Smooth muscle cell (in vitro differentiated cells): ENCODE data around the gene PDE4B. TPM values are rescaled to one million over a fixed set of nuclear protein-coding genes. Genes with fewer than 3 reads are reported as not detected.

Experiments used
- DNase-seq: peaks from one replicate; lab custom pipeline; 2025; ENCODE audit not compliant: unreplicated experiment; lab: John Stamatoyannopoulos, UW
- H2AFZ ChIP-seq: fragments of 200-600 bp; sonication (generic); 2 replicates; pipeline ENCODE4 v1.6.0; 2016; ENCODE audit warnings: antibody characterized with exemption, low read depth, mild to moderate bottlenecking
- H3F3A ChIP-seq: fragments of 200-600 bp; sonication (generic); 2 replicates; pipeline ENCODE4 v1.6.0; 2017; ENCODE audit warnings: antibody characterized with exemption, low read depth
- H3K27ac ChIP-seq: fragments of 200-600 bp; sonication (generic); 2 replicates; pipeline ENCODE4 v1.5.1; 2016; ENCODE audit warnings: low read depth, mild to moderate bottlenecking
- H3K27me3 ChIP-seq: fragments of 200-600 bp; sonication (generic); 2 replicates; pipeline ENCODE4 v1.6.1; 2016; ENCODE audit warnings: low read depth, mild to moderate bottlenecking
- H3K36me3 ChIP-seq: fragments of 200-600 bp; sonication (generic); 2 replicates; pipeline ENCODE4 v1.5.1; 2016; ENCODE audit warnings: low read depth
- H3K4me1 ChIP-seq: fragments of 200-600 bp; sonication (generic); 2 replicates; pipeline ENCODE4 v1.5.1; 2016; ENCODE audit warnings: low read depth
- H3K4me2 ChIP-seq: fragments of 200-600 bp; sonication (generic); 2 replicates; pipeline ENCODE4 v1.6.0; 2016; ENCODE audit warnings: mild to moderate bottlenecking
- H3K4me3 ChIP-seq: fragments of 200-600 bp; sonication (generic); 2 replicates; pipeline ENCODE4 v1.5.1; 2016; ENCODE audit warnings: mild to moderate bottlenecking
- H3K79me2 ChIP-seq: fragments of 200-600 bp; sonication (generic); 2 replicates; pipeline ENCODE4 v1.6.0; 2016; ENCODE audit warnings: low read depth, mild to moderate bottlenecking
- H3K9ac ChIP-seq: fragments of 200-600 bp; sonication (generic); 2 replicates; pipeline ENCODE4 v1.6.0; 2016; ENCODE audit warnings: low read depth
- H3K9me3 ChIP-seq: fragments of 200-600 bp; sonication (generic); replicated peaks from 2 replicates; pipeline ENCODE4 v1.5.1; 2016; ENCODE audit warnings: low read depth
- H4K20me1 ChIP-seq: fragments of 200-600 bp; sonication (generic); 2 replicates; pipeline ENCODE4 v1.6.0; 2016; ENCODE audit warnings: low read depth
- CTCF ChIP-seq: fragments of 200-600 bp; sonication (generic); IDR thresholded peaks from 2 replicates; pipeline ENCODE4 v1.5.1; 2017; ENCODE audit warnings: borderline replicate concordance, mild to moderate bottlenecking, antibody characterized with exemption; ENCODE audit not compliant: insufficient read depth, poor library complexity, severe bottlenecking
- WGBS: methylation state at CpG from one replicate; pipeline ENCODE4 v1.1.7; 2016; ENCODE audit warnings: low lambda C conversion rate; 5-methylcytosine and 5-hydroxymethylcytosine counted together
- polyA plus RNA-seq: library from polyadenylated mRNA; unstranded; fragments of >200 nt; fragmentation: Nextera tagmentation; extraction: Ambion mirVana; gene quantifications from 2 replicates; pipeline ENCODE4 v1.2.1, GENCODE V29; 2016
- total RNA-seq: library from RNA; depleted of rRNA; stranded (reverse); fragments of >200 nt; gene quantifications from 2 replicates; pipeline ENCODE4 v1.2.3, GENCODE V29; 2014

PDE4B gene
- total and polyA plus RNA-seq, 2 experiments from 2014 or later: 18.5 to 24.8 TPM

- WGBS: 96% methylated on average over 2 of the region's 2 CpGs
- peaks cover 19% of the 10 kb centered on the region for H3K4me1 ChIP-seq
These were observed 534.9 kb downstream of the PDE4B start for GRCh38 chr1:66327588-66327987.

DNA sequence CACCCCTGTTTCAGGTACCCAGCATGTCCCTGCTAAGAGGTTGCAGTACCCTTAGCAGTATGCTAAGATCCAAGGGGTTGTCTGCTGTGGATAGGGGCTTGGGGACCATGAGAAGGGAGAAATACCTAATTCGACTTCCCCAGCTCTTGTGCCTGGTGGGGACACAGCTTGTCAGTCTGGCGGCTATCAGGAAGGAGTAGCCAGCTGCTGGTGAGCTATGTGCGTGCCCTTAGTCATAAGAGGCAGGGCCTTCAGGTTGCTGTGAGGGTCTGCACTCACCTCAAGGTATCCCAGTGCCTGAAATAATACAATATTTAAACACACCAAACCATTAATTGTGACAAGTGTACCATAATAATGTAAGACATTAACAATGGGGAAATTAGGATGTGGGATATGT lies 536.2 kb downstream of the PDE4B start:
- Histone ChIP-seq H3K4me1 (peaks cover 29% of the 10 kb centered on the region), H3K4me3 (no peak overlapping the region), H4K20me1 (no peaks in the 10 kb centered on the region), H3K27ac (no peak overlapping the region), H3K79me2 (peaks cover 13% of the 10 kb centered on the region), H2AFZ (no peak overlapping the region), H3F3A (peaks cover 19% of the 10 kb centered on the region), H3K27me3 (no peaks in the 10 kb centered on the region), H3K9me3 (no peaks in the 10 kb centered on the region), H3K4me2 (no peak overlapping the region), H3K9ac (no peak overlapping the region), H3K36me3 (no peaks in the 10 kb centered on the region)
- WGBS: 77% methylated on average over 3 of the region's 3 CpGs
- no peak for DNase-seq
- no peak for TF ChIP-seq CTCF

More at GRCh38 chr1:66327588-66327987, 534.9 kb downstream of the PDE4B start:
- Histone ChIP-seq H3K27me3 (no peaks in the 10 kb centered on the region), H3K9me3 (no peaks in the 10 kb centered on the region), H3K27ac (no peak overlapping the region), H4K20me1 (no peaks in the 10 kb centered on the region), H3F3A (peaks cover 17% of the 10 kb centered on the region), H3K4me3 (no peak overlapping the region), H2AFZ (no peak overlapping the region), H3K79me2 (no peaks in the 10 kb centered on the region), H3K36me3 (no peaks in the 10 kb centered on the region), H3K9ac (no peak overlapping the region), H3K4me2 (no peak overlapping the region)
- DNase-seq: no peak
- no peak for TF ChIP-seq CTCF

- no peak for TF ChIP-seq CTCF
- 38% methylated on average over 4 of the region's 4 CpGs for WGBS
These were observed 538.0 kb downstream of the PDE4B start for GRCh38 chr1:66330722-66331141.

GRCh38 chr1:66331658-66332547 lies 539.2 kb downstream of the PDE4B start:
- 5% methylated on average over 18 of the region's 18 CpGs for WGBS
- Histone ChIP-seq H3K9ac (peak overlapping the region; percentile 76), H3K9me3 (no peaks in the 10 kb centered on the region), H3K79me2 (peaks cover 43% of the 10 kb centered on the region), H2AFZ (peak overlapping the region; percentile 60), H3K27ac (peak overlapping the region; percentile 85), H3K4me1 (peaks cover 48% of the 10 kb centered on the region), H3K27me3 (no peaks in the 10 kb centered on the region), H3K36me3 (no peaks in the 10 kb centered on the region), H3K4me3 (peak overlapping the region; percentile 59), H3F3A (peaks cover 19% of the 10 kb centered on the region), H4K20me1 (no peaks in the 10 kb centered on the region), H3K4me2 (peak overlapping the region; percentile 90)
- peak; percentile 17 for DNase-seq
- peak; percentile 15 for TF ChIP-seq CTCF

More at GRCh38 chr1:66330722-66331141, 538.0 kb downstream of the PDE4B start:
- Histone ChIP-seq H3K9ac (peak overlapping the region; percentile 76), H4K20me1 (no peaks in the 10 kb centered on the region), H3K4me3 (peak overlapping the region; percentile 59), H3K9me3 (no peaks in the 10 kb centered on the region), H3K36me3 (no peaks in the 10 kb centered on the region), H3K27ac (peak overlapping the region; percentile 85), H2AFZ (peak overlapping the region; percentile 60), H3K4me1 (peaks cover 44% of the 10 kb centered on the region), H3K79me2 (peaks cover 31% of the 10 kb centered on the region), H3K4me2 (peak overlapping the region; percentile 90), H3F3A (peaks cover 19% of the 10 kb centered on the region), H3K27me3 (no peaks in the 10 kb centered on the region)
- DNase-seq: no peak
